ENCODE data around the gene LGR6. TPM values are rescaled to one million over a fixed set of nuclear protein-coding genes. Genes with fewer than 3 reads are reported as not detected.

LGR6 gene
- total RNA-seq = not detected in 2 replicates

DNA sequence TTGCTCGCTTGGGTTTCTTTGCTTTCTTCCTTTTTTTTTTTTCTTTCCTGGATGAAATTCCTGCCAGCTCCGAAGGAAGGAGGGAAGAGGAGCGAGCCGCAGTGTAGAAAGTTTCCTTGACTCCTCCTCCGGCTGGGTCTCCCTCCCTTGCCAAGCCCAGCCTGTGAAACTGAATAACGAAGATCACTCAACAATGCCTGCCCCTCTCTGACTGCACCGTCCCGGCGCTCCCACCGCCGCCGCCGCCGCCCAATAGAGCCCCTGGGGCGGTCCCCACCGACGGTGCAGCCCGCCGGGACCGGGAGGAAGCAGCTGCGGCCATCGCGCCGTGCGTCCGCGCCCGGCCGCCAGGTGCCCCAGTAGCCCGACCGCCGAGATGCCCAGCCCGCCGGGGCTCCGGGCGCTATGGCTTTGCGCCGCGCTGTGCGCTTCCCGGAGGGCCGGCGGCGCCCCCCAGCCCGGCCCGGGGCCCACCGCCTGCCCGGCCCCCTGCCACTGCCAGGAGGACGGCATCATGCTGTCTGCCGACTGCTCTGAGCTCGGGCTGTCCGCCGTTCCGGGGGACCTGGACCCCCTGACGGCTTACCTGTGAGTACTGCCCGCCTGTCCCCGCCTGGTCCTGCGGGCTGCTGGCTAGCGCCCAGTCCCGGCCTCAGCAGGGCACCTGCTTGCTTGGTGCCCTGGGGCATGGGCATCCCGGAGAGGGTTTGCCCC lies at the start of gene LGR6:
Gene LGR6 (plus strand): TSS at position 186 of the 714 bp plus-strand sequence. CDS start 191 bp downstream, at position 377.

GRCh38 chr1:202144402-202145067 lies 49.1 kb upstream of the LGR6 start, which contains the start of gene ARL8A:
ARL8A (minus strand) TSS chr1:202144737; CDS start chr1:202144572, 165 bp downstream.

GRCh38 chr1:202160377-202160940 lies 33.1 kb upstream of the LGR6 start, which contains the start of gene PTPN7:
PTPN7 (minus strand) TSS chr1:202160602; CDS start chr1:202159402, 1,200 bp downstream.

DNA sequence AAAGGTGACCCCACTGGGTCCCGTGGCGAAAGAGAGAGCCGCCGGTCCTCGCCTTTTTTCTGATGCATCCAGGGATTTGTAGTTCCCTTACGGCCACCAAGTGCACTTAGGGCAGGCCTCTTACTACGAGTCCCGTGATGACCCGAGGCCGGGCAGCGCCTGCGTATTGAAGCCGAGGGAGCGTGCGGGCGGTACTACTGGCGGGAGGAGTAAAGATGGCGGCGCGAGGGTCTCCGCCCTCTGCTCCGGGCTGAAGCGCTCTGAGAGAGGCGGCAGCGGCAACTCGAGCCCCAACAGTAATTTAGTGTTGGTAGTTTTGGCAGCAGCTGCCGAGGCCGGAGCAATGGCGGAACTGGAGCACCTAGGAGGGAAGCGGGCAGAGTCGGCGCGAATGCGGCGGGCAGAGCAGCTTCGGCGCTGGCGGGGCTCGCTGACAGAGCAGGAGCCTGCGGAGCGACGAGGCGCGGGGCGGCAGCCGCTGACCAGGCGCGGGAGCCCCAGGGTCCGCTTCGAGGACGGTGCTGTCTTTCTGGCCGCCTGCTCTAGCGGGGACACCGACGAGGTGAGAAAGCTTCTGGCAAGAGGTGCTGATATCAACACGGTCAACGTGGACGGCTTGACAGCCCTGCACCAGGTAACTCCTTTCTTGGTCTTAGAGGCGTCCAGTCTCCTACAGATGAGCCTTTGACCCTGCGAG lies 155.1 kb downstream of the LGR6 start, which contains the start of gene PPP1R12B:
Gene PPP1R12B (plus strand): TSS at position 191 of the 697 bp plus-strand sequence. CDS start 153 bp downstream, at position 344.

Other genes starting within 250 kb of the LGR6 start
- 10.1 and 27.0 TPM in 2 replicates for gene LMOD1, start 247.3 kb upstream of the LGR6 start, total RNA-seq
- 82.5 and 85.8 TPM in 2 replicates for gene TIMM17A, start 238.3 kb upstream of the LGR6 start, total RNA-seq
- gene RNPEP, start 211.2 kb upstream of the LGR6 start, total RNA-seq = 81.7 and 89.0 TPM in 2 replicates
- 2.3 and 8.0 TPM in 2 replicates for gene ELF3, start 183.2 kb upstream of the LGR6 start, total RNA-seq
- gene GPR37L1, start 70.9 kb upstream of the LGR6 start, total RNA-seq = 0.05 and 0.30 TPM in 2 replicates
- 28.5 and 30.3 TPM in 2 replicates for gene ARL8A, start 49.1 kb upstream of the LGR6 start, total RNA-seq
- not detected in 2 replicates for gene PTPN7, start 33.2 kb upstream of the LGR6 start, total RNA-seq
- gene UBE2T, start 148.1 kb downstream of the LGR6 start, total RNA-seq = 14.8 and 21.7 TPM in 2 replicates
- 19.1 and 26.4 TPM in 2 replicates for gene PPP1R12B, start 154.9 kb downstream of the LGR6 start, total RNA-seq

All from smooth muscle cell of the umbilical artery (primary cell).